Lower lobe of right lung (tissue), 2 donors: ENCODE data around the gene PLD5. TPM values are rescaled to one million over a fixed set of nuclear protein-coding genes. Genes with fewer than 3 reads are reported as not detected.
"Not testable (repeated sequence)": the region's sequence is repeated elsewhere in the genome, so short reads cannot be mapped to it uniquely, and the experiment has no call there.

Source experiments
- ATAC-seq, 2 donors: fragments of 200-7000 bp; cut with Tn5 transposase; one replicate each; pipeline ENCODE4 v1.9.1; 2020 to 2022; ENCODE audit warnings: mild to moderate bottlenecking in 2 of 2, moderate library complexity in 2 of 2
- DNase-seq: peaks from one replicate; pipeline ENCODE4 v3.0.0-alpha.2; 2020
- H3K27ac ChIP-seq: fragments of 200-600 bp; one replicate; pipeline ENCODE4 v1.8.0; 2022
- H3K27me3 ChIP-seq: fragments of 200-600 bp; one replicate; pipeline ENCODE4 v1.8.0; 2022; ENCODE audit warnings: low read depth
- H3K36me3 ChIP-seq: fragments of 200-600 bp; one replicate; pipeline ENCODE4 v1.8.0; 2022; ENCODE audit warnings: mild to moderate bottlenecking
- H3K4me1 ChIP-seq: fragments of 200-600 bp; one replicate; pipeline ENCODE4 v1.8.0; 2022
- H3K4me3 ChIP-seq: fragments of 200-600 bp; one replicate; pipeline ENCODE4 v1.8.0; 2022; ENCODE audit warnings: mild to moderate bottlenecking
- H3K9me3 ChIP-seq: fragments of 200-600 bp; one replicate; pipeline ENCODE4 v1.8.0; 2022
- intact Hi-C: fragments of 100-400 bp; cut with DNase I; formaldehyde crosslinking; loops from one replicate; pipeline ENCODE4 v1.11.0; 2022
- total RNA-seq: library from RNA; stranded (reverse); fragmentation: NEBNext Ultra II Directional; extraction: Animal tissue kit (Norgen Biotek cat#: 25700); gene quantifications from one replicate; pipeline ENCODE4 v1.2.1, GENCODE V29; 2021
- TF ChIP-seq, protein P1 (sequence below): fragments of 200-600 bp; IDR thresholded peaks from one replicate; pipeline ENCODE4 v1.8.0; 2022; ENCODE audit warnings: antibody characterized with exemption, mild to moderate bottlenecking
- donor health status: DM: no; HTN: yes; CAD: no; lungs with severe emphysema.

The PLD5 gene
- total RNA-seq, 1 donor from 2014 or later, result 0.21 TPM

DNA sequence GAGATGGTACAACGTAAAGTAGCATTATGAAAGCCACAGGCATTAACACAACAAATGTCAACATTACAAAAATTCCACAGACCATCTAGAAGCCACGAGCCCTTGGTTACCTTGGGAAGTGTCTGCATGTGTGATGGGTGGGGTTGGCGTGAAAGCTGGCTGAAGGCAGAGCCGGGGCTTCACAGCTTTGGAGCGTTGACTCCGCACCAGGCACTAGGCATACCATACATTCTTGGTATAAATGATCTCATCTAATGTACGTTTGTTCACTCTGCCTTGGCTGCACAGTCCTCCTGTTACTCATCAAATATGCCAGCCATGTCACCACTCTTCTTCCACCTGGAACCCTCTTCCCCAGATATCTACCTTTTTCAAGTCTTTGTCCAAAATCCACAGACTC, 202.5 kb downstream of the PLD5 start:
- H3K4me3 ChIP-seq, H3K4me1 ChIP-seq, intact Hi-C loops, ATAC-seq, H3K27me3 ChIP-seq, DNase-seq, H3K27ac ChIP-seq, H3K9me3 ChIP-seq, H3K36me3 ChIP-seq: not testable (repeated sequence)

- Histone ChIP-seq H3K36me3 (no peaks in the 10 kb centered on the region), H3K27ac (no peak overlapping the region), H3K4me3 (no peak overlapping the region), H3K9me3 (no peaks in the 10 kb centered on the region), H3K27me3 (no peaks in the 10 kb centered on the region), H3K4me1 (no peaks in the 10 kb centered on the region)
- ATAC-seq (no peak), DNase-seq (no peak)
- TF ChIP-seq, protein P1, sequence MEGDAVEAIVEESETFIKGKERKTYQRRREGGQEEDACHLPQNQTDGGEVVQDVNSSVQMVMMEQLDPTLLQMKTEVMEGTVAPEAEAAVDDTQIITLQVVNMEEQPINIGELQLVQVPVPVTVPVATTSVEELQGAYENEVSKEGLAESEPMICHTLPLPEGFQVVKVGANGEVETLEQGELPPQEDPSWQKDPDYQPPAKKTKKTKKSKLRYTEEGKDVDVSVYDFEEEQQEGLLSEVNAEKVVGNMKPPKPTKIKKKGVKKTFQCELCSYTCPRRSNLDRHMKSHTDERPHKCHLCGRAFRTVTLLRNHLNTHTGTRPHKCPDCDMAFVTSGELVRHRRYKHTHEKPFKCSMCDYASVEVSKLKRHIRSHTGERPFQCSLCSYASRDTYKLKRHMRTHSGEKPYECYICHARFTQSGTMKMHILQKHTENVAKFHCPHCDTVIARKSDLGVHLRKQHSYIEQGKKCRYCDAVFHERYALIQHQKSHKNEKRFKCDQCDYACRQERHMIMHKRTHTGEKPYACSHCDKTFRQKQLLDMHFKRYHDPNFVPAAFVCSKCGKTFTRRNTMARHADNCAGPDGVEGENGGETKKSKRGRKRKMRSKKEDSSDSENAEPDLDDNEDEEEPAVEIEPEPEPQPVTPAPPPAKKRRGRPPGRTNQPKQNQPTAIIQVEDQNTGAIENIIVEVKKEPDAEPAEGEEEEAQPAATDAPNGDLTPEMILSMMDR, result no peak
- intact Hi-C loops, result no loop called here
These were observed 206.4 kb downstream of the PLD5 start for GRCh38 chr1:242318140-242318539.

GRCh38 chr1:242314865-242315264, 209.6 kb downstream of the PLD5 start:
- H3K27ac ChIP-seq, intact Hi-C loops, H3K9me3 ChIP-seq, DNase-seq, H3K4me3 ChIP-seq, H3K27me3 ChIP-seq, ATAC-seq, H3K4me1 ChIP-seq, H3K36me3 ChIP-seq: not testable (repeated sequence)

- ATAC-seq, H3K4me1 ChIP-seq, intact Hi-C loops, H3K27me3 ChIP-seq, DNase-seq, H3K9me3 ChIP-seq, H3K4me3 ChIP-seq, H3K36me3 ChIP-seq, H3K27ac ChIP-seq: not testable (repeated sequence)
These were observed 210.3 kb downstream of the PLD5 start for GRCh38 chr1:242314085-242314649.

GRCh38 chr1:242308681-242309080, 215.8 kb downstream of the PLD5 start:
- intact Hi-C loops, result not testable (repeated sequence)

DNA sequence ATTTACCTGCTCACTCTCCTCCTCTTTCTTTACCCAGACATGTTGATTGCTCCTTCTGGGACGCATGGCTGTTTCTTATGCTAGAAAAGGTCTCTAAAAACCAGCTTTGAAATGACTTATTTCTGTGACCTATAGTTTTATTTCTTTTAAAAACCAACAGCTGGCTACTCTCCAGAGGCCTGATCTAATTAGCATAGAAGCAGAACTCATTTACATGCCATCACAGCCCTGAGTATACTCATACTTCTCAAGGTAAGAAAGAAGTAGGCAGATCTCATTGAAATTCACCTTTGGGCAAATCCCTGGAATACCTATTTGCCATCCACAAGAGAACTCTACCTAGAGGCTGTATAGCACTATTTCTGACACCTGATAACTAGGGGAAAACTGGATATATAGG, 230.7 kb downstream of the PLD5 start:
- H3K36me3 ChIP-seq, H3K27ac ChIP-seq, intact Hi-C loops, ATAC-seq, H3K4me3 ChIP-seq, H3K9me3 ChIP-seq, H3K27me3 ChIP-seq, H3K4me1 ChIP-seq, DNase-seq: not testable (repeated sequence)

More at GRCh38 chr1:242308681-242309080, 215.8 kb downstream of the PLD5 start:
- not testable (repeated sequence) for H3K27me3 ChIP-seq, H3K36me3 ChIP-seq, DNase-seq, H3K4me1 ChIP-seq, ATAC-seq, H3K4me3 ChIP-seq, H3K27ac ChIP-seq, H3K9me3 ChIP-seq

DNA sequence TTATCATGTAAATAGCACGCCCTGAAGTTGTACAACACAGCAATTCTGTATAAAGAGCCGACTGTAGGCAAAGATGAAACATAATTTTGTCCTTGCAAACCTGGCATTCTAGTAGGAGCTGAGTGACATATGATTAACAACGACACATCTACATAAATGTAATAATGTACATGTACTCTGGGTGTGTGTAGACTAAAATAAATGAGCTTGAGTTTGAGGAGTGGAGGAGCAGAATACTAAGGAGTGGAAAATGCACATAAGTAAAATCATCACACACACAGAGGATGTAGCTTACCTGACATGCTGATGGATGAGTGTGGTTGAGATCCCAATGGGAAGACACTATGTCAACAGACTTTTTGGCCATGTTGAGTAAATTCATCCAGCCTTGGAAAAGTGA, 236.4 kb downstream of the PLD5 start:
- H3K36me3 ChIP-seq, intact Hi-C loops, H3K4me3 ChIP-seq, H3K9me3 ChIP-seq, DNase-seq, H3K4me1 ChIP-seq, H3K27me3 ChIP-seq, ATAC-seq, H3K27ac ChIP-seq: not testable (repeated sequence)

GRCh38 chr1:242282758-242283485, 241.6 kb downstream of the PLD5 start:
- ATAC-seq, H3K36me3 ChIP-seq, H3K27ac ChIP-seq, intact Hi-C loops, H3K27me3 ChIP-seq, H3K9me3 ChIP-seq, H3K4me1 ChIP-seq, DNase-seq, H3K4me3 ChIP-seq: not testable (repeated sequence)

- H3K4me1 ChIP-seq, DNase-seq, H3K27me3 ChIP-seq, H3K36me3 ChIP-seq, H3K27ac ChIP-seq, H3K9me3 ChIP-seq, H3K4me3 ChIP-seq, intact Hi-C loops, ATAC-seq: not testable (repeated sequence)
These were observed 246.1 kb downstream of the PLD5 start for GRCh38 chr1:242278406-242278805.

DNA sequence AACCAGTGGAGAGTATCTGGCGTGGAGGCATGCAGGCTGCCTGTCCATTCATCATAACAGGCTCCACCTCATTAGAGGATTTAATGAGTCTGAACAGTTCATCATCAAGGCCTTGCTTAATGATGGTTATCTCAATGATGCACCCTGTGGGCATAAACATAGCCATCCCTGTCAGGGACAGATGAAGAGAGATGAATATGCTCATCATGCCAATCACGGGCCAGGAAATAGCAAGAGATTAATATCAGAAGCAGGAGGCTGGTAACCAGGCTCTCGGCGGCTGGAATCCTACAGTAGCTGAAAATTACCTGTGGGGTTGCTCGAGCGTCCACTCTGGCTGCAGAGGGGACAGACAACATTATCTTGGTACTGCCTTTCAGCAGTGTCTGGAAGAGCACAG, 247.7 kb downstream of the PLD5 start:
- intact Hi-C loops, H3K27ac ChIP-seq, H3K9me3 ChIP-seq, H3K4me1 ChIP-seq, H3K27me3 ChIP-seq, DNase-seq, H3K4me3 ChIP-seq, ATAC-seq, H3K36me3 ChIP-seq: not testable (repeated sequence)

- H3K27me3 ChIP-seq, ATAC-seq, H3K4me3 ChIP-seq, intact Hi-C loops, H3K27ac ChIP-seq, H3K36me3 ChIP-seq, H3K9me3 ChIP-seq, DNase-seq, H3K4me1 ChIP-seq: not testable (repeated sequence)
These were observed 257.5 kb downstream of the PLD5 start for GRCh38 chr1:242267004-242267403.

- H3K27me3 ChIP-seq, intact Hi-C loops, ATAC-seq, H3K4me3 ChIP-seq, H3K27ac ChIP-seq, H3K36me3 ChIP-seq, H3K4me1 ChIP-seq, DNase-seq, H3K9me3 ChIP-seq: not testable (repeated sequence)
These were observed 260.1 kb downstream of the PLD5 start for GRCh38 chr1:242264419-242264818.
